SK-N-SH treated with all-trans-retinoic acid at 6 μM for 48 hours (cell line): ENCODE measurements around the gene ERI3.

ENCODE experiments used
- ATAC-seq: fragments of 200-7000 bp; cut with Tn5 transposase; 3 replicates; pipeline ENCODE4 v1.9.1; 2020; ENCODE audit warnings: mild to moderate bottlenecking, moderate library complexity
- ARNTL ChIP-seq: fragments of 450-650 bp; formaldehyde crosslinking; IDR thresholded peaks from 2 replicates; pipeline ENCODE4 v1.5.0; 2020; ENCODE audit warnings: low read depth, mild to moderate bottlenecking, moderate library complexity, borderline replicate concordance
- BACH2 ChIP-seq: fragments of 250-450 bp; sonication (Bioruptor Pico); IDR thresholded peaks from 2 replicates; pipeline ENCODE4 v1.9.0; 2021; ENCODE audit warnings: mild to moderate bottlenecking, borderline replicate concordance
- CREB5 ChIP-seq: fragments of 250-450 bp; sonication (Bioruptor Pico); IDR thresholded peaks from 2 replicates; pipeline ENCODE4 v1.5.1; 2020; ENCODE audit warnings: low read depth, mild to moderate bottlenecking, moderate library complexity
- CSRNP3 ChIP-seq: fragments of 250-450 bp; sonication (Bioruptor Pico); IDR thresholded peaks from 2 replicates; pipeline ENCODE4 v1.5.1; 2021; ENCODE audit warnings: mild to moderate bottlenecking, moderate library complexity
- ESRRG ChIP-seq: fragments of 250-450 bp; sonication (Bioruptor Pico); IDR thresholded peaks from 2 replicates; pipeline ENCODE4 v1.6.1; 2021; ENCODE audit warnings: mild to moderate bottlenecking
- GLIS3 ChIP-seq: fragments of 250-450 bp; sonication (Bioruptor Pico); IDR thresholded peaks from 2 replicates; pipeline ENCODE4 v1.5.0; 2020; ENCODE audit warnings: mild to moderate bottlenecking, moderate library complexity
- OSR1 ChIP-seq: fragments of 250-450 bp; sonication (Bioruptor Pico); IDR thresholded peaks from 2 replicates; pipeline ENCODE4 v1.8.0; 2022; ENCODE audit warnings: moderate library complexity, mild to moderate bottlenecking, inconsistent platforms
- POU6F1 ChIP-seq: fragments of 250-450 bp; sonication (Bioruptor Pico); IDR thresholded peaks from 2 replicates; pipeline ENCODE4 v1.8.0; 2021; ENCODE audit warnings: low read depth, mild to moderate bottlenecking, moderate library complexity, borderline replicate concordance
- PPARA ChIP-seq: fragments of 250-450 bp; sonication (Bioruptor Pico); IDR thresholded peaks from 2 replicates; pipeline ENCODE4 v1.5.0; 2020; ENCODE audit warnings: mild to moderate bottlenecking, borderline replicate concordance
- RARB ChIP-seq: fragments of 250-450 bp; sonication (Bioruptor Pico); IDR thresholded peaks from 2 replicates; pipeline ENCODE4 v1.8.0; 2021; ENCODE audit warnings: mild to moderate bottlenecking, moderate library complexity
- SNAI2 ChIP-seq: fragments of 250-450 bp; sonication (Bioruptor Pico); IDR thresholded peaks from 2 replicates; pipeline ENCODE4 v1.5.0; 2020; ENCODE audit warnings: mild to moderate bottlenecking, moderate library complexity
- TCF4 ChIP-seq: fragments of 250-450 bp; sonication (Bioruptor Pico); IDR thresholded peaks from 2 replicates; pipeline ENCODE4 v1.8.0; 2021; ENCODE audit warnings: mild to moderate bottlenecking, moderate library complexity, borderline replicate concordance
- TOX ChIP-seq: fragments of 250-450 bp; sonication (Bioruptor Pico); IDR thresholded peaks from 2 replicates; pipeline ENCODE4 v1.8.0; 2021; ENCODE audit warnings: mild to moderate bottlenecking, moderate library complexity, borderline replicate concordance
- ZC3H10 ChIP-seq: fragments of 250-450 bp; sonication (Bioruptor Pico); IDR thresholded peaks from 2 replicates; pipeline ENCODE4 v1.5.1; 2021; ENCODE audit warnings: mild to moderate bottlenecking, moderate library complexity
- ZFP3 ChIP-seq: fragments of 250-450 bp; sonication (Bioruptor Pico); IDR thresholded peaks from 2 replicates; pipeline ENCODE4 v1.5.0; 2020; ENCODE audit warnings: mild to moderate bottlenecking, moderate library complexity
- ZFP30 ChIP-seq: fragments of 450-650 bp; formaldehyde crosslinking; IDR thresholded peaks from 2 replicates; pipeline ENCODE4 v1.5.0; 2022; ENCODE audit warnings: mild to moderate bottlenecking, moderate library complexity
- ZNF565 ChIP-seq: fragments of 450-650 bp; formaldehyde crosslinking; conservative IDR thresholded peaks from 2 replicates; pipeline ENCODE4 v1.5.0; 2020; ENCODE audit warnings: low read depth, mild to moderate bottlenecking, moderate library complexity
- ZNF70 ChIP-seq: fragments of 450-650 bp; formaldehyde crosslinking; IDR thresholded peaks from 2 replicates; pipeline ENCODE4 v1.5.0; 2020; ENCODE audit warnings: mild to moderate bottlenecking, moderate library complexity
- TF ChIP-seq, protein P1 (sequence below): fragments of 250-450 bp; sonication (Bioruptor Pico); IDR thresholded peaks from 2 replicates; pipeline ENCODE4 v1.8.0; 2020; ENCODE audit warnings: mild to moderate bottlenecking, moderate library complexity, borderline replicate concordance

The ERI3 gene

DNA sequence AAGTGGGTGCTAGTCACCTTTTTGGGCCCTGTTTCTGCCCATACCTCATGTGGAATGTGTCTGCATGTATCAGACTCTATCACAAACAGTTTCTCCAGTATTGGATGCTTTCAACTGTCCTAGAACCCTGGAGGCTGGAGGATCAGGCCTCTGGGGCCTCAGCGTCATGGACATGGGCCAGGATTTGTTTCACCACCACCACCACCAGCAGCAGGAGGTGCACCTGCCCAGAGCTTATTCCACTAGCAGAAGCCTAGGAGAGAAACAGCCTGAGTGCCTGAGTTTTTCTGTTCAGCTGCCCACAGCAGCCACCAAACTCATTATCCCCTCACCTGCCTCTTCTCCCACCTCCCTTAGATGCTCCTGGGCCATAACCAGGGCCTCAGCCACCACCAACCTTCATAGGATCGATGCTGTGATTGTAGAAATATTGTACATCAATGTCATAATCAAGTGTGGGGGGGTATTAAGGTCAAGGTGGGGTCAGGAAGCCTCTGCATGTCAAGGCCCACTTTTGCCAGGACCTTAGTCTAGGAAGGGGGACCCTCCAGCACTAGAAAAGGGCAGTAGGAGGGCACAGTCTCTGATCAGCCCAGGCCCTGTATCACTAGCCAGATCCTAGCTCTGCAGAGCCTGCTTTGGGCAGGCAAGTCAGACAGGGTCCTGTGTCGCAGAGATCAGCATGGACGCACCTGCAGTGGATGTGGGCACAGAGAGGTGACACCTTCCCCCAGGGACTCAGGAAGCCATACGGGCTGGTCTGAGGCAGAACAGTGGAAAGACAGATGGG is 132.5 kb downstream of the ERI3 start:
- no peak for TF ChIP-seq CREB5 (CRISPR knock-in tag)
- no peak for TF ChIP-seq TCF4 (CRISPR knock-in tag)
- no peak for TF ChIP-seq ESRRG (CRISPR knock-in tag)
- TF ChIP-seq BACH2 (CRISPR knock-in tag), result no peak
- TF ChIP-seq, protein P1, sequence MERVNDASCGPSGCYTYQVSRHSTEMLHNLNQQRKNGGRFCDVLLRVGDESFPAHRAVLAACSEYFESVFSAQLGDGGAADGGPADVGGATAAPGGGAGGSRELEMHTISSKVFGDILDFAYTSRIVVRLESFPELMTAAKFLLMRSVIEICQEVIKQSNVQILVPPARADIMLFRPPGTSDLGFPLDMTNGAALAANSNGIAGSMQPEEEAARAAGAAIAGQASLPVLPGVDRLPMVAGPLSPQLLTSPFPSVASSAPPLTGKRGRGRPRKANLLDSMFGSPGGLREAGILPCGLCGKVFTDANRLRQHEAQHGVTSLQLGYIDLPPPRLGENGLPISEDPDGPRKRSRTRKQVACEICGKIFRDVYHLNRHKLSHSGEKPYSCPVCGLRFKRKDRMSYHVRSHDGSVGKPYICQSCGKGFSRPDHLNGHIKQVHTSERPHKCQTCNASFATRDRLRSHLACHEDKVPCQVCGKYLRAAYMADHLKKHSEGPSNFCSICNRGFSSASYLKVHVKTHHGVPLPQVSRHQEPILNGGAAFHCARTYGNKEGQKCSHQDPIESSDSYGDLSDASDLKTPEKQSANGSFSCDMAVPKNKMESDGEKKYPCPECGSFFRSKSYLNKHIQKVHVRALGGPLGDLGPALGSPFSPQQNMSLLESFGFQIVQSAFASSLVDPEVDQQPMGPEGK (CRISPR knock-in tag), result no peak
- TF ChIP-seq ZFP3 (CRISPR knock-in tag), result no peak
- no peak for TF ChIP-seq RARB (CRISPR knock-in tag)
- no peak for ATAC-seq

GRCh38 chr1:44221769-44222168 is 133.3 kb downstream of the ERI3 start:
- TF ChIP-seq GLIS3 (no peak), PPARA (CRISPR knock-in tag) (no peak), ZNF70 (CRISPR knock-in tag) (no peak), CSRNP3 (no peak), POU6F1 (CRISPR knock-in tag) (no peak), ZNF565 (CRISPR knock-in tag) (no peak), OSR1 (CRISPR knock-in tag) (no peak), SNAI2 (no peak), ZFP30 (CRISPR knock-in tag) (no peak), CREB5 (CRISPR knock-in tag) (no peak)
- TF ChIP-seq, protein P1 (CRISPR knock-in tag), result no peak
- ATAC-seq, result no peak

GRCh38 chr1:44220755-44221154 is 134.3 kb downstream of the ERI3 start:
- TF ChIP-seq POU6F1 (CRISPR knock-in tag) (no peak), ESRRG (CRISPR knock-in tag) (no peak), ZC3H10 (CRISPR knock-in tag) (no peak), TOX (CRISPR knock-in tag) (no peak), OSR1 (CRISPR knock-in tag) (no peak), ZFP30 (CRISPR knock-in tag) (no peak), CREB5 (CRISPR knock-in tag) (no peak), ARNTL (no peak), CSRNP3 (no peak)
- ATAC-seq, result no peak
